Measurements from ENCODE around the gene FCER1G. TPM values are rescaled to one million over a fixed set of nuclear protein-coding genes. Genes with fewer than 3 reads are reported as not detected.
A peak's percentile ranks its signal among the peaks of the same experiment; 100 is the strongest.

The FCER1G gene
- total and polyA plus RNA-seq, 4 donors, result 25.4 to 77.1 (median 39.3) TPM

- H3K27me3 ChIP-seq (ENCODE audit: control insufficient read depth in 4 of 4, insufficient read depth in 4 of 4, low read length in 3 of 4), result no peaks in the 10 kb centered on the region
- H3K4me1 ChIP-seq (ENCODE audit: control insufficient read depth in 4 of 4, insufficient read depth in 4 of 4, low read length in 3 of 4), result peaks cover 0 to 27% (median 22%) of the 10 kb centered on the region in 4 donors
- DNase-seq (ENCODE audit: low spot score), result no peak
- TF ChIP-seq HNF4G (IDR thresholded peaks at IDR 0.05), result no peak
- peak; percentile 51 to 66 for TF ChIP-seq RXRA (IDR thresholded peaks at IDR 0.05)
- TF ChIP-seq JUND (IDR thresholded peaks at IDR 0.05), result no peak
- TF ChIP-seq NR2F2 (IDR thresholded peaks at IDR 0.05), result peak; percentile 92
- no peak for TF ChIP-seq TAF1 (conservative IDR thresholded peaks at IDR 0.05)
- peak; percentile 43 for TF ChIP-seq SP1 (IDR thresholded peaks at IDR 0.05)
- TF ChIP-seq REST (IDR thresholded peaks at IDR 0.05), result no peak
- TF ChIP-seq HNF4A (conservative IDR thresholded peaks at IDR 0.05), result no peak
- no peak for TF ChIP-seq YY1 (IDR thresholded peaks at IDR 0.05)
- H3K9me3 ChIP-seq (ENCODE audit: control insufficient read depth in 4 of 4, low read length in 3 of 4), result no peaks in the 10 kb centered on the region
- WGBS, result 30% methylated on average over 4 of the region's 4 CpGs
- peaks cover 2 to 46% (median 31%) of the 10 kb centered on the region in 4 donors for H3K36me3 ChIP-seq (ENCODE audit: control insufficient read depth in 4 of 4, insufficient read depth in 3 of 4, low read depth in 1 of 4, low read length in 3 of 4)
- H3K27ac ChIP-seq (ENCODE audit: low read depth in 1 of 2, low read length in 2 of 2), result peak overlapping the region in 1 of 2 donors; percentile 32
- no peak overlapping the region for H3K4me3 ChIP-seq (ENCODE audit: low read depth in 1 of 3, low read length in 3 of 3)
- no peak overlapping the region for H3K9ac ChIP-seq (ENCODE audit: low read depth in 1 of 2, low read length in 2 of 2)
Measured at GRCh38 chr1:161172776-161173376, 42.2 kb upstream of the FCER1G start.

- DNase-seq (ENCODE audit: low spot score), result no peak
- Histone ChIP-seq H3K36me3 (ENCODE audit: control insufficient read depth in 4 of 4, insufficient read depth in 3 of 4, low read depth in 1 of 4, low read length in 3 of 4) (peaks cover 2 to 46% (median 31%) of the 10 kb centered on the region in 4 donors), H3K27me3 (ENCODE audit: control insufficient read depth in 4 of 4, insufficient read depth in 4 of 4, low read length in 3 of 4) (no peaks in the 10 kb centered on the region), H3K9ac (ENCODE audit: low read depth in 1 of 2, low read length in 2 of 2) (no peak overlapping the region), H3K4me1 (ENCODE audit: control insufficient read depth in 4 of 4, insufficient read depth in 4 of 4, low read length in 3 of 4) (peaks cover 0 to 31% (median 26%) of the 10 kb centered on the region in 4 donors), H3K4me3 (ENCODE audit: low read depth in 1 of 3, low read length in 3 of 3) (no peak overlapping the region), H3K27ac (ENCODE audit: low read depth in 1 of 2, low read length in 2 of 2) (peak overlapping the region; percentile 32 to 40), H3K9me3 (ENCODE audit: control insufficient read depth in 4 of 4, low read length in 3 of 4) (no peaks in the 10 kb centered on the region)
- 96% methylated on average over 11 of the region's 11 CpGs for WGBS
- TF ChIP-seq RXRA (IDR thresholded peaks at IDR 0.05) (no peak), ATF3 (IDR thresholded peaks at IDR 0.05) (no peak), CTCF (IDR thresholded peaks at IDR 0.05; ENCODE audit: low read depth, low read length, missing input control) (no peak), RAD21 (IDR thresholded peaks at IDR 0.05) (no peak), HNF4A (conservative IDR thresholded peaks at IDR 0.05) (no peak), EGR1 (IDR thresholded peaks at IDR 0.05; ENCODE audit: low read depth in 2 of 2) (no peak), MAX (IDR thresholded peaks at IDR 0.05) (no peak), ZBTB33 (IDR thresholded peaks at IDR 0.05) (no peak), FOXA2 (IDR thresholded peaks at IDR 0.05) (no peak), TAF1 (conservative IDR thresholded peaks at IDR 0.05) (no peak), NR2F2 (IDR thresholded peaks at IDR 0.05) (no peak), REST (IDR thresholded peaks at IDR 0.05) (no peak), HNF4G (IDR thresholded peaks at IDR 0.05) (no peak), SP1 (IDR thresholded peaks at IDR 0.05) (no peak), JUND (IDR thresholded peaks at IDR 0.05) (no peak), GABPA (IDR thresholded peaks at IDR 0.05 in 1 of 2, conservative IDR thresholded peaks at IDR 0.05 in 1 of 2) (no peak), YY1 (IDR thresholded peaks at IDR 0.05) (no peak), FOXA1 (IDR thresholded peaks at IDR 0.05) (no peak)
Measured at GRCh38 chr1:161173711-161174110, 41.4 kb upstream of the FCER1G start.
